Prostate gland (tissue), 2 donors: ENCODE data around the gene TNFRSF4.

Experiments
- CTCF ChIP-seq, 4 experiments: fragments of 200-600 bp in 2 of 4; fragments of 450-650 bp in 2 of 4; sonication (generic) in 2 of 4; IDR thresholded peaks; 1 replicate in 3 of 4; 2 replicates in 1 of 4; pipeline ENCODE4 v1.5.1; 2016 to 2019; ENCODE audit warnings: antibody characterized with exemption in 4 of 4, mild to moderate bottlenecking in 2 of 4, moderate library complexity in 2 of 4
- POLR2AphosphoS5 ChIP-seq: sonication (generic); formaldehyde crosslinking; IDR thresholded peaks from one replicate; pipeline ENCODE4 v1.6.1; 2017; ENCODE audit warnings: antibody characterized with exemption

GRCh38 chr1:1168451-1169411 is 45.2 kb downstream of the TNFRSF4 start:
- TF ChIP-seq POLR2AphosphoS5 (no peak), CTCF (IDR thresholded peaks at IDR 0.05) (no peak)
